ENCODE data around the gene APOO. TPM values are rescaled to one million over a fixed set of nuclear protein-coding genes. Genes with fewer than 3 reads are reported as not detected.

Gene APOO
- total and polyA plus RNA-seq, 2 of the 13 experiments (the other 11 are each of a cell fraction or from before 2014, with no cell fraction given): 9.7 to 22.1 TPM

GRCh38 chrX:23871905-23872546 is 35.7 kb downstream of the APOO start (continued):
- TF ChIP-seq TFE3 (CRISPR knock-in tag; IDR thresholded peaks at IDR 0.05) (no peak), ZNF10 (CRISPR knock-in tag; IDR thresholded peaks at IDR 0.05; ENCODE audit: borderline replicate concordance, low read depth) (no peak), RBM39 (IDR thresholded peaks at IDR 0.05; ENCODE audit: low read depth, low read length, poor library complexity, severe bottlenecking) (no peak), ZMAT5 (CRISPR knock-in tag; IDR thresholded peaks at IDR 0.05; ENCODE audit: borderline replicate concordance, low read depth) (no peak), ERF (CRISPR knock-in tag; IDR thresholded peaks at IDR 0.05) (0 out of 2 replicates have a peak, but pooled peaks have one; percentile 45), BCL3 (CRISPR knock-in tag; IDR thresholded peaks at IDR 0.05) (no peak), RARA (CRISPR knock-in tag; IDR thresholded peaks at IDR 0.05) (0 out of 2 replicates have a peak, but pooled peaks have one; percentile 36), ZNF816 (CRISPR knock-in tag; IDR thresholded peaks at IDR 0.05; ENCODE audit: borderline replicate concordance) (no peak), HOMEZ (CRISPR knock-in tag; IDR thresholded peaks at IDR 0.05; ENCODE audit: low read depth) (peak; percentile 64; the same call in 1 of the 2 replicates), SOX13 (IDR thresholded peaks at IDR 0.05) (no peak), SOX13 (CRISPR knock-in tag; conservative IDR thresholded peaks at IDR 0.05 in 1 of 2, IDR thresholded peaks at IDR 0.05 in 1 of 2) (0 out of 4 replicates have a peak, but pooled peaks of 1 of the 2 experiments have one; percentile 7), CC2D1A (CRISPR knock-in tag; IDR thresholded peaks at IDR 0.05) (no peak), GFI1 (CRISPR knock-in tag; IDR thresholded peaks at IDR 0.05; ENCODE audit: borderline replicate concordance) (no peak), ATF3 (CRISPR knock-in tag; IDR thresholded peaks at IDR 0.05) (no peak), MEF2D (CRISPR knock-in tag; IDR thresholded peaks at IDR 0.05) (no peak), ZNF782 (CRISPR knock-in tag; IDR thresholded peaks at IDR 0.05; ENCODE audit: borderline replicate concordance) (no peak), IRF2 (CRISPR knock-in tag; IDR thresholded peaks at IDR 0.05) (0 out of 2 replicates have a peak, but pooled peaks have one; percentile 42), RXRB (CRISPR knock-in tag; IDR thresholded peaks at IDR 0.05; ENCODE audit: borderline replicate concordance) (peak; percentile 91), NONO (IDR thresholded peaks at IDR 0.05) (no peak), NONO (CRISPR knock-in tag; conservative IDR thresholded peaks at IDR 0.05) (no peak)
- TF ChIP-seq, protein P1, sequence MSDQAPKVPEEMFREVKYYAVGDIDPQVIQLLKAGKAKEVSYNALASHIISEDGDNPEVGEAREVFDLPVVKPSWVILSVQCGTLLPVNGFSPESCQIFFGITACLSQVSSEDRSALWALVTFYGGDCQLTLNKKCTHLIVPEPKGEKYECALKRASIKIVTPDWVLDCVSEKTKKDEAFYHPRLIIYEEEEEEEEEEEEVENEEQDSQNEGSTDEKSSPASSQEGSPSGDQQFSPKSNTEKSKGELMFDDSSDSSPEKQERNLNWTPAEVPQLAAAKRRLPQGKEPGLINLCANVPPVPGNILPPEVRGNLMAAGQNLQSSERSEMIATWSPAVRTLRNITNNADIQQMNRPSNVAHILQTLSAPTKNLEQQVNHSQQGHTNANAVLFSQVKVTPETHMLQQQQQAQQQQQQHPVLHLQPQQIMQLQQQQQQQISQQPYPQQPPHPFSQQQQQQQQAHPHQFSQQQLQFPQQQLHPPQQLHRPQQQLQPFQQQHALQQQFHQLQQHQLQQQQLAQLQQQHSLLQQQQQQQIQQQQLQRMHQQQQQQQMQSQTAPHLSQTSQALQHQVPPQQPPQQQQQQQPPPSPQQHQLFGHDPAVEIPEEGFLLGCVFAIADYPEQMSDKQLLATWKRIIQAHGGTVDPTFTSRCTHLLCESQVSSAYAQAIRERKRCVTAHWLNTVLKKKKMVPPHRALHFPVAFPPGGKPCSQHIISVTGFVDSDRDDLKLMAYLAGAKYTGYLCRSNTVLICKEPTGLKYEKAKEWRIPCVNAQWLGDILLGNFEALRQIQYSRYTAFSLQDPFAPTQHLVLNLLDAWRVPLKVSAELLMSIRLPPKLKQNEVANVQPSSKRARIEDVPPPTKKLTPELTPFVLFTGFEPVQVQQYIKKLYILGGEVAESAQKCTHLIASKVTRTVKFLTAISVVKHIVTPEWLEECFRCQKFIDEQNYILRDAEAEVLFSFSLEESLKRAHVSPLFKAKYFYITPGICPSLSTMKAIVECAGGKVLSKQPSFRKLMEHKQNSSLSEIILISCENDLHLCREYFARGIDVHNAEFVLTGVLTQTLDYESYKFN (CRISPR knock-in tag; conservative IDR thresholded peaks at IDR 0.05): peak; percentile 54
